GM10248 (cell line): Measurements from ENCODE around the gene MYMK.

Experiments used
- CTCF ChIA-PET: fragments of 300-600 bp; sonication (Branson Sonifier 250); formaldehyde crosslinking; extraction: SDS; loops from one replicate; lab custom pipeline; 2021; ENCODE audit warnings: antibody characterized with exemption; lab: Yijun Ruan, JAX
- POLR2A ChIA-PET: fragments of 350-650 bp; sonication (Branson Sonifier 250); formaldehyde crosslinking; extraction: SDS; loops from one replicate; lab custom pipeline; 2020; ENCODE audit warnings: antibody characterized with exemption; lab: Yijun Ruan, JAX
- DNase-seq: peaks from one replicate; pipeline ENCODE4 v3.0.0; 2012; ENCODE audit errors: extremely low spot score
- TF ChIP-seq, protein P1 (sequence below): IDR thresholded peaks from 2 replicates; pipeline ENCODE4 v1.5.1; 2012; ENCODE audit warnings: mild to moderate bottlenecking, low read depth; ENCODE audit errors: extremely low read depth, missing control alignments, control extremely low read depth

MYMK gene

GRCh38 chr9:133465984-133466383 is 58.8 kb downstream of the MYMK start:
- TF ChIP-seq, protein P1, sequence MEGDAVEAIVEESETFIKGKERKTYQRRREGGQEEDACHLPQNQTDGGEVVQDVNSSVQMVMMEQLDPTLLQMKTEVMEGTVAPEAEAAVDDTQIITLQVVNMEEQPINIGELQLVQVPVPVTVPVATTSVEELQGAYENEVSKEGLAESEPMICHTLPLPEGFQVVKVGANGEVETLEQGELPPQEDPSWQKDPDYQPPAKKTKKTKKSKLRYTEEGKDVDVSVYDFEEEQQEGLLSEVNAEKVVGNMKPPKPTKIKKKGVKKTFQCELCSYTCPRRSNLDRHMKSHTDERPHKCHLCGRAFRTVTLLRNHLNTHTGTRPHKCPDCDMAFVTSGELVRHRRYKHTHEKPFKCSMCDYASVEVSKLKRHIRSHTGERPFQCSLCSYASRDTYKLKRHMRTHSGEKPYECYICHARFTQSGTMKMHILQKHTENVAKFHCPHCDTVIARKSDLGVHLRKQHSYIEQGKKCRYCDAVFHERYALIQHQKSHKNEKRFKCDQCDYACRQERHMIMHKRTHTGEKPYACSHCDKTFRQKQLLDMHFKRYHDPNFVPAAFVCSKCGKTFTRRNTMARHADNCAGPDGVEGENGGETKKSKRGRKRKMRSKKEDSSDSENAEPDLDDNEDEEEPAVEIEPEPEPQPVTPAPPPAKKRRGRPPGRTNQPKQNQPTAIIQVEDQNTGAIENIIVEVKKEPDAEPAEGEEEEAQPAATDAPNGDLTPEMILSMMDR, result no peak
- no peak for DNase-seq
- ChIA-PET CTCF (interaction anchor here (1.3 kb wide), 1 partner anchor 52 kb away, joined by 3 read pairs; no protein-coding TSS in a partner anchor), POLR2A (interaction anchor here (0.6 kb wide), 1 partner anchor 17 kb away, joined by 3 read pairs; no protein-coding TSS in a partner anchor)

GRCh38 chr9:133464638-133465037 is 60.1 kb downstream of the MYMK start:
- DNase-seq, result no peak
- ChIA-PET CTCF (no interaction called here), POLR2A (no interaction called here)
- TF ChIP-seq, protein P1, result no peak
